Ovary (tissue), 3 donors: ENCODE measurements around the gene IL17RE.

ENCODE experiments used
- CTCF ChIP-seq, 3 donors: fragments of 450-650 bp in 2 of 3; fragments of 200-600 bp in 1 of 3; IDR thresholded peaks; one replicate each; pipeline versions ENCODE4 v1.5.1 to v1.8.0; 2016 to 2022; ENCODE audit warnings: antibody characterized with exemption in 3 of 3, mild to moderate bottlenecking in 1 of 3
- POLR2A ChIP-seq: fragments of 450-650 bp; IDR thresholded peaks from one replicate; pipeline ENCODE4 v1.6.1; 2017; ENCODE audit warnings: antibody characterized with exemption, mild to moderate bottlenecking, moderate library complexity
- donor health status: DM: no; HTN: no; CAD: no.

GRCh38 chr3:9883706-9884554 is 18.7 kb upstream of the IL17RE start:
- no peak for TF ChIP-seq CTCF (IDR thresholded peaks at IDR 0.05)
- TF ChIP-seq POLR2A, result no peak
